BLaER1 treated with 17β-estradiol and CSF1 and Interleukin-3, amounts not matched to agents 10 nM and 100 nM (cell line): ENCODE results near the gene EFTUD2.

Experiments
- H3K27ac ChIP-seq, 11 experiments: shearing (Covaris generic); formaldehyde crosslinking; 2 replicates each; pipeline ENCODE4 v1.8.1; 2022
- H3K27me3 ChIP-seq, 11 experiments: shearing (Covaris generic); formaldehyde crosslinking; 2 replicates each; pipeline ENCODE4 v1.8.1; 2022
- H3K36me3 ChIP-seq, 11 experiments: shearing (Covaris generic); formaldehyde crosslinking; 2 replicates each; pipeline ENCODE4 v1.8.1; 2022
- H3K4me1 ChIP-seq, 10 experiments: shearing (Covaris generic); formaldehyde crosslinking; 2 replicates each; pipeline ENCODE4 v1.8.1; 2022
- H3K4me2 ChIP-seq, 11 experiments: shearing (Covaris generic); formaldehyde crosslinking; 2 replicates each; pipeline ENCODE4 v1.8.1; 2022
- H3K4me3 ChIP-seq, 10 experiments: shearing (Covaris generic); formaldehyde crosslinking; 2 replicates each; pipeline ENCODE4 v1.8.1; 2022
- H3K9ac ChIP-seq, 11 experiments: shearing (Covaris generic); formaldehyde crosslinking; 2 replicates each; pipeline ENCODE4 v1.8.1; 2022
- H3K9me3 ChIP-seq, 11 experiments: shearing (Covaris generic); formaldehyde crosslinking; replicated peaks in 1 of 11; 2 replicates each; pipeline ENCODE4 v1.8.1; 2022
- H4K20me1 ChIP-seq, 11 experiments: shearing (Covaris generic); formaldehyde crosslinking; 2 replicates each; pipeline ENCODE4 v1.8.1; 2022
- Cebpa-rat ChIP-seq, 11 experiments: shearing (Covaris generic); IDR thresholded peaks; 2 replicates each; pipeline ENCODE4 v1.8.1; 2022

EFTUD2 gene

DNA sequence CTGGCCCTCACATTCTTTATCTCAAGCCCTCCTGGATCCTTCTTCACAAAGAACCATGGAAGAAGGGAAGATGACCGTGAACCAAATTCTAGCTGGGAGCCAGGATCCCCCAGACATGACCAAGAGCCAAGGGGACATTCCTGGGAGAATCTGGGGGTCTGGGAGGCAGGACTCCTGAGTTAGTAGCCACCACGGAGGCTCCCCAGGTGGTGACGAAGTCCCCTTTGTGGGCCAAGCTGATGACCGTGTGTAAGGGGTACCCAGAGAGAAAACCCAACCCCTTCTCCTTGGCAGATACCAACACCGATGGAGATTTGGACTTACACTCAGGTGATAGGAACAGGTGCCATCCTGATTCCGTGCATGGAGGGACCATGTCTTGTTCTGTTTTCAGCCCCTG lies 22.9 kb upstream of the EFTUD2 start:
- Histone ChIP-seq H3K27me3 (peaks cover 0 to 12% (median 0%) of the 10 kb centered on the region in 11 experiments; a peak in 4 of 22 replicates), H3K4me2 (peak overlapping the region in 9 of 11 experiments; percentile 40 to 80 (median 74); a peak in 9 of 22 replicates), H3K36me3 (peaks cover 0 to 30% (median 18%) of the 10 kb centered on the region in 11 experiments; a peak in 18 of 22 replicates), H4K20me1 (peaks cover 0 to 34% (median 8%) of the 10 kb centered on the region in 11 experiments; a peak in 11 of 22 replicates), H3K9me3 (no peaks in the 10 kb centered on the region), H3K27ac (no peak overlapping the region), H3K4me1 (peaks cover 13 to 41% (median 32%) of the 10 kb centered on the region in 10 experiments), H3K9ac (0 out of 22 replicates have a peak overlapping the region, but pooled peaks of 1 of the 11 experiments have one; percentile 33), H3K4me3 (no peak overlapping the region)
- no peak for TF ChIP-seq Cebpa-rat (IDR thresholded peaks at IDR 0.05)

DNA sequence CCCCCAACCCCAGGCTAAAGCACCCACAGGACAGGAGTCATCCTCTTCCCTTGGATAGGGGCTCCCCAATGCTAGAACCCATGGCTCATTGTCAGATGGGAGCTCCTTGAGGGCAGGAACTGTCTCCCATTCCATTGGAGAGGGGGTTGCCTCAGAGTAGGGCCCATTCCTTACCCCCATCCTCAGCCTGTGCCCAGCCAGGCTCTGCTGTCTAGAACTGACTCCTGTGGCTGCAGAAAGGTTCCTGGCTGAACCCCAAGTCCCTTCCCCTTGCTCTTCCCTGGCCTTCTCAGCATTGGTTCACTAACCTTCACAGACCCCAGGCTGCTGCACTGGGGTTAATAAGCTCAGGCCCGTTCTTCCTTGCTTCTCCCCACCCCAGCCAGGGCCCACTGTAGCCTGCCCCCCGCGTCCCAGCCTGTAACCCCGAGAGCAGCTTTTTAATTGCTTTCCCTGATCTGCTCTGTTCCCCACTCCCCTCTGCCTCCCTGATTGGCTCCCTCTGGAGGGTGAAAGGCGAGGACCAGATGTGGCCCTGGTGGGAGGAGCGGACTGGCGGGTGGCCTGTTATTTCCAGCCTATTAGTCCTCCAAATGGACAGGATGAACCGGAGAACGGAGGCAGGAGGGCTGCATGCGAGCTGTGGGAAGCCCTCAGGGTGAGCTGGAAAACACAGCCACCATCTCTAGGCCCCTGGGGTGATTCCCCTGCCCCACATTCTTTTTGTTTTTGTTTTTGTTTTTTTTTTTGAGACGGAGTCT lies 22.1 kb upstream of the EFTUD2 start:
- Histone ChIP-seq H3K9me3 (no peaks in the 10 kb centered on the region), H3K27ac (no peak overlapping the region), H3K4me2 (peak overlapping the region in 10 of 11 experiments; percentile 24 to 80 (median 74); a peak in 19 of 22 replicates), H4K20me1 (peaks cover 0 to 26% (median 3%) of the 10 kb centered on the region in 11 experiments; a peak in 9 of 22 replicates), H3K4me1 (peaks cover 8 to 41% (median 29%) of the 10 kb centered on the region in 10 experiments; a peak in 19 of 20 replicates), H3K9ac (peak overlapping the region in 4 of 11 experiments; percentile 10 to 38 (median 30); a peak in 6 of 22 replicates), H3K27me3 (peaks cover 0 to 12% (median 0%) of the 10 kb centered on the region in 11 experiments; a peak in 4 of 22 replicates), H3K36me3 (peaks cover 0 to 22% (median 10%) of the 10 kb centered on the region in 11 experiments; a peak in 18 of 22 replicates), H3K4me3 (no peak overlapping the region)
- no peak for TF ChIP-seq Cebpa-rat (IDR thresholded peaks at IDR 0.05)

DNA sequence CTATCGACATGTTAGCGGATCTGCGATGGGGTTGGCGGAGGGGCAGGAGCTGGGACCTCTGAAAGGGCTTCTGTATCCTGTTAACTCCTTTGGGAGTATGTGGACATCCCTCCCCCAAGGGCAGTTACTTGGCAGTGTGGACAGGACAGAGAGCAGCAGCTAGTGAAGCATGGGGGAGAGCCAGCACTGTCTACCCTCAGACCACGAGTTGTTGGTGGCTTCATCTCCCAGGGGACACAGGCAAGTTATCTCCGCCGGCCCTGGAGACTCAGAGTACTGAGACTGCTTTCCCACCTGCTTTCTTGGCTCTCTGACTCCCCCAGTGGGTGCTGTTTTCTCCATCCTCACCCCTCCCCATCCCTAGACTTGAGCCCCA lies 21.3 kb upstream of the EFTUD2 start:
- Histone ChIP-seq H3K9ac (peak overlapping the region in 4 of 11 experiments; percentile 10 to 38 (median 30); a peak in 3 of 22 replicates), H3K4me1 (peaks cover 15 to 41% (median 32%) of the 10 kb centered on the region in 10 experiments), H3K4me2 (peak overlapping the region; percentile 14 to 80 (median 73); a peak in 20 of 22 replicates), H4K20me1 (peaks cover 0 to 19% (median 0%) of the 10 kb centered on the region in 11 experiments; a peak in 4 of 22 replicates), H3K36me3 (peaks cover 0 to 14% (median 2%) of the 10 kb centered on the region in 11 experiments; a peak in 9 of 22 replicates), H3K9me3 (no peaks in the 10 kb centered on the region), H3K27ac (no peak overlapping the region), H3K27me3 (peaks cover 0 to 12% (median 0%) of the 10 kb centered on the region in 11 experiments; a peak in 4 of 22 replicates), H3K4me3 (no peak overlapping the region)
- TF ChIP-seq Cebpa-rat (IDR thresholded peaks at IDR 0.05), result no peak

DNA sequence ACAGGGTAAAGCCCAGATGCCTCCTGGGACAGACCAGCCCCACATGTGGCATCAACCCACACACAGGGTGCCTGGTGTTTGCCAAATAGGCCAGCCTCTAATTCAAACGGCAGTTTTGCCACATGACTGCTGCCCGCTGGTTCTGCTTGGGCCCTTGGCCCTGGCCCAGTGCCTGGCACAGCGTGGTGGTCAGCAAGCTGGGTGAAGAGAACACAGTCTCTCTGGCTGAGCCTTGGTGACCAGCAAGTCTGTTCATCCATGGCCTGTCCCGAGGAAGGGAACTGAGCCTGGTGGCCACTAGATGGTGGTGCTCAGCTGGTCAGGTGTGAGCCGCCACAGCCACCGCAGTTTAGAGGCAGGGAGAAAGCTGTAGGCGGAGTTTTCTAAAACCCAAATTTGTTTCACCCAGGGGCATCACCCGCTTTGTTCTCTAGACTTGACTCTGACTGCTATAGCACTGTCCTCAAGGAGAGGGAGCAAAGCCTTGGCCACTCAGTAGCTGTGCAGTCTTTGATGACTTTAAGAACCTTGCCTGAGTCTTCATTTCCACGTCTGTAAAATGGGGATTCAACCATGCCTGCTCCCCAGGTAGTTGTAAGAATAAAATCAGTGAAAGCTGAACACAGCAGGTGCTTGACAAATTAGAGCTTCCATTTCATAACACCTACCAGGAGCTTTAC lies 20.8 kb upstream of the EFTUD2 start:
- H4K20me1 ChIP-seq, result peaks cover 0 to 18% (median 0%) of the 10 kb centered on the region in 11 experiments; a peak in 4 of 22 replicates
- peak overlapping the region in 4 of 11 experiments; percentile 10 to 49 (median 28); a peak in 5 of 22 replicates for H3K9ac ChIP-seq
- no peak overlapping the region for H3K27ac ChIP-seq
- H3K27me3 ChIP-seq, result peaks cover 0 to 12% (median 0%) of the 10 kb centered on the region in 11 experiments; a peak in 4 of 22 replicates
- H3K36me3 ChIP-seq, result peaks cover 0 to 10% (median 0%) of the 10 kb centered on the region in 11 experiments; a peak in 2 of 22 replicates
- no peak overlapping the region for H3K4me3 ChIP-seq
- peaks cover 19 to 41% (median 32%) of the 10 kb centered on the region in 10 experiments for H3K4me1 ChIP-seq
- TF ChIP-seq Cebpa-rat (IDR thresholded peaks at IDR 0.05), result no peak
- H3K9me3 ChIP-seq, result no peaks in the 10 kb centered on the region
- peak overlapping the region; percentile 14 to 80 (median 73); a peak in 20 of 22 replicates for H3K4me2 ChIP-seq

DNA sequence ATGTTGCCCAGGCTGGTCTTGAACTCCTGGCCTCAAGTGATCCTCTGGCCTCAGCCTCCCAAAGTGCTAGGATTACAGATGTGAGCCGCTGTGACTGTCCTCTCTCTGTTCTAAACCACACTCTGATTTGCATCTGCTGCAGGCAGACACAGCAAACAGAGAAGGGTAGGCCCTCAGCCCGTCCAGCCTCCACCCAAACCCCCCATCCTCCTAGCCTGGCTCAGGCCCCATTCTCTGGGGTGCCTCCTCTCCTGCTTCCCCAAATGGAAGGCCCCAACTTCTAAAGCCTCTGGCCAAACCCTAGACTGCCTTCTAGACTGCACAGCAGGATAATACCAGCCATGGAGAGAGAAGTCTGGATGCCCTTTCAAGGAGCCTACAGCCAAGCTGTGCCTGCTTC lies 20.2 kb upstream of the EFTUD2 start:
- H3K4me2 ChIP-seq, result peak overlapping the region in 7 of 11 experiments; percentile 47 to 80 (median 78); a peak in 11 of 22 replicates
- no peak overlapping the region for H3K27ac ChIP-seq
- TF ChIP-seq Cebpa-rat (IDR thresholded peaks at IDR 0.05), result no peak
- H3K9ac ChIP-seq, result peak overlapping the region in 4 of 11 experiments; percentile 0 to 49 (median 28); a peak in 3 of 22 replicates
- H3K27me3 ChIP-seq, result peaks cover 0 to 13% (median under 1%) of the 10 kb centered on the region in 11 experiments; a peak in 7 of 22 replicates
- peaks cover 19 to 42% (median 33%) of the 10 kb centered on the region in 10 experiments for H3K4me1 ChIP-seq
- H3K9me3 ChIP-seq, result no peaks in the 10 kb centered on the region
- H4K20me1 ChIP-seq, result peaks cover 0 to 18% (median 0%) of the 10 kb centered on the region in 11 experiments; a peak in 5 of 22 replicates
- no peak overlapping the region for H3K4me3 ChIP-seq
- peaks cover 0 to 4% (median 0%) of the 10 kb centered on the region in 11 experiments; a peak in 1 of 22 replicates for H3K36me3 ChIP-seq

DNA sequence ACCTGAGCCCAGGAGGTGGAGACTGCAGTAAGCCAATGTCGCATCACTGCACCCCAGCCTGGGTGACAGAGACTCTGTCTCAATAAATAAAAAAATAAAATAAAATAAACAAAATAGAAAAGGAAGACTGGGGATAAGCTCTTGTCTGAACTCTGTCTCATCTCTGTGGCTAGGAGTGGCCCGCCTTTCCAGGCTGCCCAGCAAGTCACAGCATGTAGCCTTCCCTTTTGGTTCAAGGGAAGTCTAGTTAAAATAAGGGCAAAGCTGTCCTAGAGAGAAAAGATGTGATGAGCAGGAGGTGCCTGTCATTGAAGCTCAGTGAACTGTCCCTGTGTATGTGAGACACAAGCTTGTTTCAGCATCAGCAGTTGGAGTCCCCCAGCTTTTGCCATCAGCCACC lies 18.8 kb upstream of the EFTUD2 start:
- H3K4me2 ChIP-seq, result no peak overlapping the region
- H3K9ac ChIP-seq, result peak overlapping the region in 2 of 11 experiments; percentile 16 to 32; a peak in 3 of 22 replicates
- H3K27ac ChIP-seq, result no peak overlapping the region
- peaks cover 7 to 25% (median 13%) of the 10 kb centered on the region in 11 experiments; a peak in 19 of 22 replicates for H3K27me3 ChIP-seq
- no peaks in the 10 kb centered on the region for H3K9me3 ChIP-seq
- no peak overlapping the region for H3K4me3 ChIP-seq
- H4K20me1 ChIP-seq, result peaks cover 0 to 7% (median 0%) of the 10 kb centered on the region in 11 experiments; a peak in 3 of 22 replicates
- TF ChIP-seq Cebpa-rat (IDR thresholded peaks at IDR 0.05), result no peak
- H3K4me1 ChIP-seq, result peaks cover 19 to 47% (median 34%) of the 10 kb centered on the region in 10 experiments
- H3K36me3 ChIP-seq, result no peaks in the 10 kb centered on the region

DNA sequence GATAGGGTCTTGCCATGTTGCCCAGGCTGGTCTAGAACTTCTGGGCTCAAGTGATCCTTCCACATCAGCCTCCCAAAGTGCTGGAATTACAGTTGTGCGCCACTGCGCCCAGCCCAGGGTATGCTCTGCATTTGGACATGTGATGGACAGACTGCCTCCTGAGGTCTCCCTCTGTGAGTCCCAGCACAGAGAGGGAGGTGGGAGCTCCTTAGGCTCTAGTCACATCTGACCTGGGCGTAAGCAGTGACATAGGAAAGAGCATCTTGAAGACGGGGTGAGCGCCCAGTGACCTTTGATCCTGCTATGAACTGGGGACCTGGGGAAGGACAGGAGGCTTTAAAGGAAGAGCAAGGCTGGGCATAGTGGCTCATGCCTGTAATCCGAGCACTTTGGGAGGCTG lies 18.2 kb upstream of the EFTUD2 start:
- no peak overlapping the region for H3K27ac ChIP-seq
- TF ChIP-seq Cebpa-rat (IDR thresholded peaks at IDR 0.05), result no peak
- no peak overlapping the region for H3K4me2 ChIP-seq
- peaks cover 0 to 8% (median 0%) of the 10 kb centered on the region in 11 experiments; a peak in 3 of 22 replicates for H4K20me1 ChIP-seq
- H3K9ac ChIP-seq, result no peak overlapping the region; a peak in 1 of 22 replicates
- H3K27me3 ChIP-seq, result peaks cover 12 to 31% (median 18%) of the 10 kb centered on the region in 11 experiments
- no peaks in the 10 kb centered on the region for H3K9me3 ChIP-seq
- H3K4me3 ChIP-seq, result no peak overlapping the region
- H3K36me3 ChIP-seq, result no peaks in the 10 kb centered on the region
- peaks cover 19 to 47% (median 34%) of the 10 kb centered on the region in 10 experiments for H3K4me1 ChIP-seq

DNA sequence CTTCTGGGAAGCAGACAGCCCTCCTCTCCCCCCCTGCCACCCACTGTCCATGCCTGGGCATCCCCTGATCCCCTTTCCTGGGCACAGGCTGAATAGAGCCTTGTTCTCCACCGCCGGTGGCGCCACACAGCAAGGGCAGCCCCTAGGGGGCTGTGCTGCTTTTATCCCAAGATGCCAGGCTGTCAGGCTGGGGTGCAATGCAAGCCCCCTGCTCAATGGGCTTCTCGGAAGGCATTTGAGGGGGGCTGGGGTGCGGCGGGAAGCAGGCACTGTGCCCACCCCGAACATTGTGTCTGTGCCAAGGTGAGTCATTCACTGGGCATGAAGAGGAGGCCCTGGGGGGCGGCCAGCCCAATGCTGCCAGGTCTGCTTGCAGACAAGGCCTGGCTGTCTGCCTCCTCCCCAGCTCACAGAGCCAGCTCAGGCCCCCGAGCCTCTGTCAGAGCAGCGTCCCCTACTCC lies 17.6 kb upstream of the EFTUD2 start:
- peaks cover 19 to 37% (median 25%) of the 10 kb centered on the region in 11 experiments for H3K27me3 ChIP-seq
- no peaks in the 10 kb centered on the region for H3K9me3 ChIP-seq
- no peaks in the 10 kb centered on the region for H3K36me3 ChIP-seq
- H3K4me2 ChIP-seq, result no peak overlapping the region
- H3K27ac ChIP-seq, result no peak overlapping the region
- no peak for TF ChIP-seq Cebpa-rat (IDR thresholded peaks at IDR 0.05)
- H4K20me1 ChIP-seq, result peaks cover 0 to 15% (median 0%) of the 10 kb centered on the region in 11 experiments; a peak in 3 of 22 replicates
- H3K4me3 ChIP-seq, result no peak overlapping the region
- no peak overlapping the region for H3K9ac ChIP-seq
- H3K4me1 ChIP-seq, result peaks cover 19 to 44% (median 30%) of the 10 kb centered on the region in 10 experiments
